ENCODE data around the gene PTK6. TPM values are rescaled to one million over a fixed set of nuclear protein-coding genes. Genes with fewer than 3 reads are reported as not detected.
"Not testable (repeated sequence)": the region's sequence is repeated elsewhere in the genome, so short reads cannot be mapped to it uniquely, and the experiment has no call there.

Gene PTK6
- total RNA-seq, 2 experiments from 2014 or later: 0.34 TPM; not detected in 1

DNA sequence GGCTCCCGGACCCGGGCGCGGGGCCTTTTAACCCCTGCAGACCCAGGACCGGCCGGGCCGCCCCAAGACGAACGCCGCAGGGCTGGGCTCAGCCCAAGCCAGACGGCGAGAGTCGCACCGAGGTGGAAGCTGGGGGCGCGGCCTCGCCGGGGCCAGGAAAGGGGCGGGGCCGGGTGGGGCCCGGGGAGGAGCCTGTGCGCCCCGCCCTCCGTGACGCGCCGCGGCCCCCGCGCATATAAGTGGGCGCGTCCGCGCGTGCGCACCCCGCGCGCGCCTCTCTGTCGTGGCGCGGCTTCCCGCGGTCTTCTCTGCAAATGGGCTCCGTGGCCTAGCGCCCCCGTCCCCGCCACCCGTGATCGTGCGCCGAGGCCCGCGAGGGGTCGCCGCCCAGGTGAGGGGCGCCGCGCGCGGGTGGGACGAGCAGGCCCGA, 16.7 kb downstream of the PTK6 start, which contains the start of gene PPDPF:
Gene PPDPF (plus strand): TSS at position 262 of the 430 bp plus-strand sequence. CDS start 544 bp downstream, outside the sequence.
- no peaks in the 10 kb centered on the region for H3K9me3 Mint-ChIP-seq (ENCODE audit: insufficient read depth)
- ChIA-PET POLR2A (interaction anchor here (0.9 to 2.1 kb wide), 15 partner anchors 9 to 419 kb away, joined by 3 to 22 read pairs (median 6); partner anchors contain the start of genes DNAJC5, PTK6, SRMS and TPD52L2), CTCF (interaction anchor here (0.7 to 2.1 kb wide), 8 partner anchors 8 to 454 kb away, joined by 3 to 13 read pairs (median 5); partner anchors contain the start of genes PTK6 and RTEL1)
- peak within 1 kb of the TSS; percentile 81 for H3K27ac Mint-ChIP-seq
- H3K4me1 Mint-ChIP-seq (ENCODE audit: low read depth): peaks cover 9% of the 10 kb centered on the region
- H3K4me3 Mint-ChIP-seq: peak within 1 kb of the TSS; percentile 77
- DNase-seq (peak; percentile 87), ATAC-seq (peak; percentile 83)
- H3K36me3 Mint-ChIP-seq (ENCODE audit: low read depth): peaks cover 30% of the 10 kb centered on the region
- H3K27me3 Mint-ChIP-seq (ENCODE audit: low read depth): peaks cover 8% of the 10 kb centered on the region

DNA sequence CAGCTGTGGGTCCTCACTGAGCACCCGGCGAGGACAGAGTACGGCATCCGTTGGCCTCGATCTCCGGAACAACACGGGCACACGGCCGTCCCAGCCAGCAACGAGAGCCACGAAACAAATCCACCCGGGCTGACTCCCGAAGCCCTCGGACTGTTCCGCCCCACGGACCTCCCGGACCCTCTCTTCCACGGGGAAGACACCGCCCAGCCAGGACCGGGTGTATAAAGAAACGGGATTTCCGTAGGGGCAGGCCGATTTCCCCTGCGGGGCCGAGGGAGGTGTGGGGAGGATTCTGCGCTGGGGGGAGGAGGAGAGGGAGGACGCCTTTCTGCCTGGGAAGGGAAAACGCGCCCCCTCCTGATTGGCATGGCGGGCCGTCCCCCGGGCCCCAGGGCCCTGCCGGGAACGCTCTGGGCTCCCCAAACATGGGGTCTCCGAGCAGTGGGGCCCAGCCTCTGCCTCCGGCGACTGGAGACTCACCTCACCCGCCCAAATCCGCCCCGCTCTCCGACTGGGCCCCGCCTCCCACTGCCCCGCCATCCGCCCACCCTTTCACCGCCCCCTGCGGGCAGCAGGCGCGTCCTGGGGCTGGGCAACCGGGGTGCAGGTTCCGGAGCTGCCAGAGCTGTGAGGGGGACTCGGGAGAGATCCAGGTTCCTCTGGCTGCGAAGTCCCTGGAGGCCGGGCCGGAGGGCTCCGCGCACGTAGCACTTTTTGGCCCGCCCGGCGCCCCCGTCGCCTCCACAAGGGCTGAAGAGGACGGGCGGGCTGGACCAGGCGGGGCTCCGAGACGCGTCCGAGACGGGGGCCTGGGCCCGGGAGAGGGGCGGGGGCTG, 17.3 kb downstream of the PTK6 start:
- no peaks in the 10 kb centered on the region for H3K9me3 Mint-ChIP-seq (ENCODE audit: insufficient read depth)
- CTCF ChIA-PET: interaction anchor here (0.7 to 2.1 kb wide), 8 partner anchors 9 to 454 kb away, joined by 3 to 13 read pairs (median 4); partner anchors contain the start of genes PTK6 and RTEL1
- DNase-seq (peak; percentile 80), ATAC-seq (peak; percentile 68)
- POLR2A ChIA-PET: interaction anchor here (1.0 to 2.1 kb wide), 5 partner anchors 9 to 121 kb away, joined by 6 to 22 read pairs (median 11); partner anchors contain the start of genes PTK6 and SRMS
- peak overlapping the region; percentile 77 for H3K4me3 Mint-ChIP-seq
- H3K27ac Mint-ChIP-seq: peak overlapping the region; percentile 77
- H3K36me3 Mint-ChIP-seq (ENCODE audit: low read depth): peaks cover 29% of the 10 kb centered on the region
- H3K4me1 Mint-ChIP-seq (ENCODE audit: low read depth): peaks cover 9% of the 10 kb centered on the region
- H3K27me3 Mint-ChIP-seq (ENCODE audit: low read depth): peaks cover 10% of the 10 kb centered on the region

DNA sequence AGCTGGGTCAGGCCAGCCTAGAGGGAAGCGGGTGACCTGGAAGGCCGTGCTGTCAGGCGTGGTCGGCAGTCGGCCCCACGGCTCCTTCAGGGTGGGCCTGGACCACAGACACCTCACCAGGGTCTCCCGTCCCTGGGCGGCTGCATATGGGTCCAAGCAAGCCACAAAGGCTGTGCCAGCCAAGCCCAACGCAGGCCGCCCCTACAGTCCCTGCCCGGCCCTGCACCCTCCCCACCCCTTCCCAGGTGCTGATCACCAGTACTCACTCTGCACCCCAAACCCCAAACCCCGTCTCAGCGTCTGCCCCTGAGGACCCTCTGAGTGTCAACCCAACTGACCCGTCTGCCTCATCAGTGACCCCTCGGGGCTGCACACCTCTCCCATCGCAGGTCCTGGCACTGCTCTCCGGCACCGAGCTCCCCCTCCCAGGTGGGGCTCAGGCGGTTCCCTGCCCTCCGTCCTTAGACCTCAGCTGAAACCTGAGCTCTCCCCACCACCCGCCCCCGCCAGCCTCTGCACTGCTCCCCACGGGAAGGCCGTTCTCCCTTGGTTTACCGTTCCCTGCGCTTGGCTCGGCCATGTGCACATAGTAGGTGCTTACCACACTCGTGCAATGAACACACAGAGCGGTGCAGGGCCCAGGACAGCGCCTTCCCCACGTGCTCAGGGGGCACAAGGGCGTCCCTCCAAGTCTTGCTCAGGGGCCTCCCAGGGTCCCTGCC, 18.1 kb downstream of the PTK6 start:
- peaks cover 26% of the 10 kb centered on the region for H3K36me3 Mint-ChIP-seq (ENCODE audit: low read depth)
- DNase-seq (no peak), ATAC-seq (no peak)
- peak overlapping the region; percentile 77 for H3K27ac Mint-ChIP-seq
- peaks cover 9% of the 10 kb centered on the region for H3K4me1 Mint-ChIP-seq (ENCODE audit: low read depth)
- H3K27me3 Mint-ChIP-seq (ENCODE audit: low read depth): peaks cover 12% of the 10 kb centered on the region
- H3K9me3 Mint-ChIP-seq (ENCODE audit: insufficient read depth): no peaks in the 10 kb centered on the region
- CTCF ChIA-PET: interaction anchor here (1.3 kb wide), 1 partner anchor 18 kb away, joined by 4 read pairs; the partner anchor contains the start of gene PTK6
- POLR2A ChIA-PET: no interaction called here
- H3K4me3 Mint-ChIP-seq: peak overlapping the region; percentile 77

DNA sequence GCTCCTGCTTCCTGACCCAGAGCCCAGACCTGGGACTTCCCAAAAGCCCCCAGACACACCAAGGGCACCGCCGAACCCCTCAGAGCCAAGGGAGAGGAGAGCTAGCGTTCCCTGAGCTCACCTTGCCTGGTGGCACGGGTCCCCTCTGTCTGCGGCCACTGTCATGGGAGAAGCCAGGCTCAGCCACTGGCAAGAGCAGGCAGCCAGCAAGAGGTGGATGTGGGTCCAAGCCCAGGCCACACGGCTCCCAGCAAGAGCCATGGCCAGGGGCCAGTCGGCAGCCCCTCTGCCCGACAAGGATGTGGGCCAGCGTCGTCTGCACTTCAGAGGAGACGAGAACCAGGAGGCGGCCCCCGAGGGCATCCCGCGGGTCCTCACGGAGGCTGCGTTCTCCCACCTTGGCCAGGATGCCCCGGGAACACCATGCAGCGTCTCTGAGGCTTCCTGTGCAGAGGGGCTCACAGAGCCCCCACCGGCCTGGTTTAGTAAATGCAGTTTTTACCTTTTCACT, 18.8 kb downstream of the PTK6 start:
- H3K27ac Mint-ChIP-seq: no peak overlapping the region
- DNase-seq: no peak
- H3K36me3 Mint-ChIP-seq (ENCODE audit: low read depth): peaks cover 20% of the 10 kb centered on the region
- peaks cover 9% of the 10 kb centered on the region for H3K4me1 Mint-ChIP-seq (ENCODE audit: low read depth)
- no peak for ATAC-seq
- H3K9me3 Mint-ChIP-seq (ENCODE audit: insufficient read depth): no peaks in the 10 kb centered on the region
- peaks cover 12% of the 10 kb centered on the region for H3K27me3 Mint-ChIP-seq (ENCODE audit: low read depth)
- no peak overlapping the region for H3K4me3 Mint-ChIP-seq
- POLR2A ChIA-PET: no interaction called here
- CTCF ChIA-PET: interaction anchor here (1.2 to 1.3 kb wide), 2 partner anchors 19 to 455 kb away, joined by 3 to 4 read pairs; partner anchors contain the start of gene PTK6

DNA sequence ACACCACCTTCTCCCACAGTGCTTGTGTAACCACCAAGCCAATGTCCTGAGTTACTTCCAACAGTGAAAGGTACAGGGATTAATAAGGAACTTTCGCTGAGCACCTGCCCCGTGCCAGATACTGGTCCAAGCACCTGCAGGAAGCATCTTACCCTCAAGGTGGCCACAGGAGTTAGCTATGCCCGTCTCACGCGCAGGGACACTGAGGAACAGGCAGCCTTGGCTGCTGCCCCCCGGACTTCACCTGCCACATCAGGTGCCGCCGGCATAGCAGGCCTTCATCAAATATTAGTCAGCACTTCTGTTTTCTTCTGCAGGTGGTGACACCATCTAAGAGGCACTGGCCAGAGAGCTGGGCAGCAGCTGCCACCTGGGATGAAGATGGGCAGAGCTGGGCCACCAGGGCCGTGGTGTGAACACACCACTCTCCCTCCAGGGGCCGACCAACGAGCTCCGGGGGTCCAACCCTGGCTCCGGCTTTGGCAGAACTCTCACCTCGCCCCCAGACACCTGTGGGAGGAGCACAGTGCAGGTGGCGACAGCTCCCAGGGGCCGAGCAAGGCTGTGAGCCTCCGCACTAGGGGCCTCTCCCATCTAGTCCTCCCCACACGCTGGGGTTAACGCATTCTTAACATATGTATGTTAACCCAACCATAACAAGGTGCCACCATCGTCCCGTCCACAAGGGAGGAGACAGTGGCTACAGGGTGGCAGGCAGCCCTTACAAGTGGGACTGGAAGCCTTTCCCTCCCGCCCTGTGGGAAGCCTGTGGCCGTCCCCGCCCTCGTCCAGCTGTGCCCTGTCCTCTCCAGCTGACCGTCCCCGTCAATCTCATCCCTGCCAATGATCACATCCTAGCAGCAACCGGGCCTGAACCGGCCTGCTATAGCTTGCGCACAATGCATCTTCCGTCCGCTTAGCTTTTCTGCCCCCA, 19.5 kb downstream of the PTK6 start:
- Mint-ChIP-seq H3K4me3 (no peak overlapping the region), H3K27me3 (ENCODE audit: low read depth) (peaks cover 20% of the 10 kb centered on the region), H3K36me3 (ENCODE audit: low read depth) (peaks cover 13% of the 10 kb centered on the region), H3K4me1 (ENCODE audit: low read depth) (peaks cover 8% of the 10 kb centered on the region), H3K27ac (no peak overlapping the region), H3K9me3 (ENCODE audit: insufficient read depth) (no peaks in the 10 kb centered on the region)
- POLR2A ChIA-PET: no interaction called here
- no peak for DNase-seq
- no peak for ATAC-seq
- CTCF ChIA-PET: interaction anchor here (1.2 kb wide), 2 partner anchors 21 to 456 kb away, joined by 3 to 6 read pairs; no protein-coding TSS in a partner anchor

DNA sequence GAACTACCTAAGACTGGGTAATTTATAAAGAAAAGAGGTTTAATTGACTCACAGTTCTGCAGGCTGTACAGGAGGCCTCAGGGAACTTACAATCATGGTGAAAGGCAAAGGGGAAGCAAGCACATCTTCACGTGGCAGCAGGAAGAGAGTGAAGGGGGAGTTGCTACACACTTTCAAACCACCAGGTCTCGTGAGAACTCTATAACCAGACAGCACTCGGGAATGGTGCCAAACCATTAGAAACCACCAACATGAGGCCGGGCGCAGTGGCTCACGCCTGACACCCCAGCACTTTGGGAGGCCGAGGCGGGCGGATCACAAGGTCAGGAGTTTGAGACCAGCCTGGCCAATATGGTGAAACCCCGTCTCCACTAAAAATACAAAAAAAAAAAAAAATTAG, 22.7 kb downstream of the PTK6 start:
- POLR2A ChIA-PET: not testable (repeated sequence)

DNA sequence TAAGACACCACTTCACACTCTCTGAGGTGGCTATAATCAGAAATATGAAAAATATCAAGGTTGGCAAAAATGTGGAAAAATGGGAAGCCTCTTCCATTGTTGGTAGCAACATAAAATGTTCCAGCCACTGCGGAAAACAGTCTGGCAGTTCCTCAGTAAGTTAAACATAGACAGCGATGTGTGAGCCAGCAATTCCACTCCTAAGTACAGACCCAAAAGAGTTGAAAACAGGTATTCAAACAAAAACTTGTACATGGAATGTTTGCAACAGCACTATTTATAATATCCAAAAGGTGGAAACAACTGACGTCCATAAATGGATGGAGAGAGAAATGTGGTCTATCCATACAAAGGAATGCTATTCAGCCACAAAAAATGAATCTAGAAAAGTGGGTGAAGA, 24.0 kb downstream of the PTK6 start:
- H3K9me3 Mint-ChIP-seq (ENCODE audit: insufficient read depth): no peaks in the 10 kb centered on the region

More for the DNA sequence above, 22.7 kb downstream of the PTK6 start:
- H3K9me3 Mint-ChIP-seq (ENCODE audit: insufficient read depth); ATAC-seq; H3K27ac Mint-ChIP-seq; DNase-seq; H3K36me3 Mint-ChIP-seq (ENCODE audit: low read depth); H3K4me1 Mint-ChIP-seq (ENCODE audit: low read depth); CTCF ChIA-PET; H3K4me3 Mint-ChIP-seq: not testable (repeated sequence)
- peaks cover 28% of the 10 kb centered on the region for H3K27me3 Mint-ChIP-seq (ENCODE audit: low read depth)

DNA sequence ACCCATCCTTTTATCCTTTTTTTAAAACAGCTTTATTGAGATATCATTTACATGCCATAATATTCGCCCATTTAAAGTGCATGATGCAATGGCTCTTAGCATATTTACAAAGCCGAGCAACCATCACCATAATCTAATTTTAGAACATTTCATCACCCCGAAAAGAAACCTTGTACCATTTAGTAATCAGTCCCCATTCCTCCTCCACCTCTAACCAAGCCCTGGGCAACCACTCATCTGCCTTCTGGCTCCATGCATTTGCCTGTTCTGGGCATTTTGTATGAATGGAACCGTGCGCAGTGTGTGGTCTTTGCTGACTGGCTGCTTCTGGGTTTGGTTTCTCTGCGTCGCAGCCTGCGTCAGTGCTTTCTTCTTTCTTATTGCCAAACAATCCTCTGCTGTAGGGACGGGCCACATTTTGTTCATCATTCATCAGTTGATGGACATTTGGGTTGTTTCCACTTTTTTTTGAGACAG, 28.1 kb downstream of the PTK6 start:
- DNase-seq: no peak
- Mint-ChIP-seq H3K36me3 (ENCODE audit: low read depth) (no peaks in the 10 kb centered on the region), H3K9me3 (ENCODE audit: insufficient read depth) (no peaks in the 10 kb centered on the region), H3K4me3 (no peak overlapping the region), H3K4me1 (ENCODE audit: low read depth) (peaks cover 10% of the 10 kb centered on the region), H3K27me3 (ENCODE audit: low read depth) (peaks cover 29% of the 10 kb centered on the region), H3K27ac (no peak overlapping the region)
- POLR2A ChIA-PET: interaction anchor here (0.9 kb wide), 1 partner anchor 12 kb away, joined by 4 read pairs; the partner anchor contains the start of gene PPDPF
- ATAC-seq: no peak
- CTCF ChIA-PET: no interaction called here

More for the DNA sequence above, 24.0 kb downstream of the PTK6 start:
- H3K4me1 Mint-ChIP-seq (ENCODE audit: low read depth): peaks cover 1% of the 10 kb centered on the region
- H3K27ac Mint-ChIP-seq: no peak overlapping the region
- ATAC-seq: no peak
- CTCF ChIA-PET: no interaction called here
- POLR2A ChIA-PET: interaction anchor here (0.6 kb wide), 1 partner anchor 84 kb away, joined by 3 read pairs; no protein-coding TSS in a partner anchor
- DNase-seq: no peak
- H3K4me3 Mint-ChIP-seq: no peak overlapping the region
- H3K36me3 Mint-ChIP-seq (ENCODE audit: low read depth): no peaks in the 10 kb centered on the region
- H3K27me3 Mint-ChIP-seq (ENCODE audit: low read depth): peaks cover 35% of the 10 kb centered on the region

DNA sequence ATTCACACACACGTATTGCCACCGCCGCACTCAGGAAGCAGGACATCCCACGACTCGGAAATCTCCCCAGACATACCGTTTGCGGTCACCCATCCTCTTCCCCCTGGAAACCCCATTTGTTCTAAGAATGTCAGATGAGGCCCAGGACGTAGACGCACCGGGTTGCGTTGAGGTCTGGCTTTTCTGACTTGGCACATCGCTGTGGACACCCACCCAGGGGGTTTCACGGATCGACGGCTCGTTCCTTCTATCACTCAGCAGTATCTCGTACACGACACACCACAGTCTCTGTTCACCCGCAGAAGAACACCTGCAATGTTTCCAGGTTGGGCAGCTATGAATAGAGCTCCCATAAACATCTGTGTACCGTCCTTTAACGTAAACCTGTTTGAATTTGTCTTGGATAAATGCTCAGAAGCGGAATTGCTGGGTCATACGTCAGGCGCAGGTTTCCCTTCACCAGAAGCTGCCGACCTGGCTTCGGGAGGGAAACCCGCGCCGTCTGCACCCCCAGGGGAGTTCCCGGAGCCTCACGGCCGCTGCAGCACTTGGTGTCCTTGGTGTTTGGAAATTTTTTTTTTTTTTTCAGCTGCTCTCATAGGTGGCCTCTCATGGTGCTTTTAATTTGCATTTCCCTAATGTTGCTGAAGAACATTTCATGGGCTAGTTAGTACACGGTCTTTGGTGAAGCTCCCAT, 29.0 kb downstream of the PTK6 start:
- H3K9me3 Mint-ChIP-seq (ENCODE audit: insufficient read depth): no peaks in the 10 kb centered on the region
- no peaks in the 10 kb centered on the region for H3K36me3 Mint-ChIP-seq (ENCODE audit: low read depth)
- no peak overlapping the region for H3K4me3 Mint-ChIP-seq
- H3K27me3 Mint-ChIP-seq (ENCODE audit: low read depth): peaks cover 26% of the 10 kb centered on the region
- POLR2A ChIA-PET: no interaction called here
- peaks cover 10% of the 10 kb centered on the region for H3K4me1 Mint-ChIP-seq (ENCODE audit: low read depth)
- CTCF ChIA-PET: no interaction called here
- ATAC-seq (no peak), DNase-seq (no peak)
- no peak overlapping the region for H3K27ac Mint-ChIP-seq

DNA sequence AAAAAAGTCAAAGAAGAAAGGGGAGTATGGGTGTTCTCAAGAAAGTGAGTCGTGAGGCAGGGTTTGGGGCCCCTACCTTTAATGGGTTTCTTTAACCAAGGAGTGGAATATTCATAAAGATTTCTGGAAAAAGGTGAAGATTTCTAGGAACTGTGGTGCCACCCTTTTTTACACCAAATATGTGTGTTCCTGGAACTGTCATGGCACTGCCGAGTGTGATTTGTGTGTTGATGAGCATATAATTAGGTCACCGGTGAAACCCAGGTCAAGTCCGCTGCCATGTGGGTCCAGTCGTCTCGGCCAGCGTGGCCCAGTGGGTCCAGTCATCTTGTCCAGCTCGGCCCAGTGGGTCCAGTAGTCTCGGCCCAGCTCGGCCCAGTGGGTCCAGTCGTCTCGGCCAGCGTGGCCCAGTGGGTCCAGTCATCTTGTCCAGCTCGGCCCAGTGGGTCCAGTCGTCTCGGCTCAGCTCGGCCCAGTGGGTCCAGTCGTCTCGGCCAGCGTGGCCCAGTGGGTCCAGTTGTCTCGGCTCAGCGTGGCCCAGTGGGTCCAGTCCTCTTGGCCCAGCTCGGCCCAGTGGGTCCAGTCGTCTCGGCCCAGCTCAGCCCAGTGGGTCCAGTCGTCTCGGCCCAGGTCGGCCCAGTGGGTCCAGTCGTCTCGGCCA, 30.0 kb downstream of the PTK6 start:
- ATAC-seq (no peak), DNase-seq (no peak)
- Mint-ChIP-seq H3K9me3 (ENCODE audit: insufficient read depth) (no peaks in the 10 kb centered on the region), H3K36me3 (ENCODE audit: low read depth) (no peaks in the 10 kb centered on the region), H3K4me3 (no peak overlapping the region), H3K4me1 (ENCODE audit: low read depth) (peaks cover 10% of the 10 kb centered on the region), H3K27ac (no peak overlapping the region), H3K27me3 (ENCODE audit: low read depth) (peaks cover 19% of the 10 kb centered on the region)
- ChIA-PET CTCF (no interaction called here), POLR2A (interaction anchor here (0.9 kb wide), 1 partner anchor 14 kb away, joined by 3 read pairs; no protein-coding TSS in a partner anchor)

All from activated CD8-positive, alpha-beta T cell treated with anti-CD3 and anti-CD28 coated beads, Interleukin-2, amount 10 ng/mL, durations not matched to agents 7 days and 5 days (primary cell).